ENCODE data around the gene LRRC8D.

The LRRC8D gene

DNA sequence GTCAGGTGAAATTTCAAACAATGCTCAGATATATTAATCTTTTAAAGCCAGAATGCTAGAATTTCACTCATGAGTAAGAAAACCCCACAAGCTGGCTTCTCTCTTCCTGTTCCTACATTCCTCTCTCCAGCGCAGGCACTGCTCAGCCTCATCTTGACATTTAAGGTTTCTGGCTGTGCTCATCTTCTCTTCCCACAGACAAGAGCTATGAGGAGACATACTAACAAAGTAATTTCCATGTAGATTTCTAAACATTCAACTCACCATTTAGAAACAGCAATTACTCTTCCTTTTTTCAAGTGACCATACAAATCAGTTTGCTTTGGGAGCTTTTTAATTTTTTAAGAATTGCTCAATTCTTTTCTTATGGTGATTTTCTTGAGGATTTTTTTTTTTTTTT, 7.8 kb upstream of the LRRC8D start:
- ATAC-seq (replicated peaks) (no peak), DNase-seq (no peak)
- Mint-ChIP-seq H3K4me1 (ENCODE audit: low read depth in 2 of 2) (peaks cover 1 to 4% of the 10 kb centered on the region in 2 donors), H3K9me3 (no peaks in the 10 kb centered on the region), H3K27ac (no peak overlapping the region), H3K27me3 (peaks cover 39 to 46% of the 10 kb centered on the region in 2 donors), H3K4me3 (no peak overlapping the region), H3K36me3 (ENCODE audit: insufficient read depth) (no peaks in the 10 kb centered on the region)

DNA sequence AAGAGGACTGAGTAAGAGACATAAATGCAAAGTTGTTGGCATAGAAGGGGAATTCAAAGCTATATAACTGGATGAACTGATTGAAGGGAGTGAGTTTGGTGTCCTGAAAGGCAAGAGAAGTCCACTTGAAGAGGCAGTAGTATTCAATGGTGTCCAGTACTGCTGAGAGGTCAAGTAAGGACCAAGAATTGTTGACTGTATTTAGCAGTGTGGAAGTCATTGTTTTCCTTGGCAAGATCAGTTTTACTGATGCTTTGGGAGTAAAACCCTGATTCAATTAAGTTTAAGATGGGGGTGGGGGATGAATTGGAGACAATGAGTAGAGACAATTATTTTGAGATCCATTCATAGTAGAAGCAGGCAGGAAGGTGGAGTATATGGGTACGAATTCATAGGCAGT, 5.8 kb upstream of the LRRC8D start:
- no peak for DNase-seq
- ATAC-seq (replicated peaks): no peak
- Mint-ChIP-seq H3K27me3 (peaks cover 30 to 37% of the 10 kb centered on the region in 2 donors), H3K36me3 (ENCODE audit: insufficient read depth) (peaks cover 6% of the 10 kb centered on the region), H3K4me3 (no peak overlapping the region), H3K9me3 (no peaks in the 10 kb centered on the region), H3K27ac (no peak overlapping the region), H3K4me1 (ENCODE audit: low read depth in 2 of 2) (peaks cover 5 to 14% of the 10 kb centered on the region in 2 donors)

DNA sequence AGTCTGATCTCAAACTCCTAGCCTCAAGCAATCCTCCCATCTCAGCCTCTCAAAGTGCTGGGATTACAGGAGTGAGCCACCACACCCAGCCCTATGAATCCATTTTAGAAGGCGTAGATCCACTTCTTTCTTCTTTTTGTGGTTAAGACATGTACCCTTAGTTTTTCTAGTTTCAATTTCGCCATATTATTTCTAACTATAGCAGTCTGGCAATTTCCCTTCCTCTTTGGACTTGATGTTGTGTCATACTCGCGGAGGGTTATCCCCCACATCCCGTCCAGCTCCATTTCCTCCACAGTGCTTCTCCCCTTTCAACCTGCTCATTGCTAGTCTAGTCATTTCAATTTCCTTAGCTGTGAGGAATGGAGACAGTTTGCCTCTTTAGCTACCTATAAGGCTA, 5.2 kb upstream of the LRRC8D start:
- Mint-ChIP-seq H3K27me3 (peaks cover 25 to 37% of the 10 kb centered on the region in 2 donors), H3K9me3 (no peaks in the 10 kb centered on the region), H3K4me3 (no peak overlapping the region), H3K36me3 (ENCODE audit: insufficient read depth) (peaks cover 11% of the 10 kb centered on the region), H3K27ac (no peak overlapping the region), H3K4me1 (ENCODE audit: low read depth in 2 of 2) (peaks cover 11 to 20% of the 10 kb centered on the region in 2 donors)
- no peak for DNase-seq
- no peak for ATAC-seq (replicated peaks)

DNA sequence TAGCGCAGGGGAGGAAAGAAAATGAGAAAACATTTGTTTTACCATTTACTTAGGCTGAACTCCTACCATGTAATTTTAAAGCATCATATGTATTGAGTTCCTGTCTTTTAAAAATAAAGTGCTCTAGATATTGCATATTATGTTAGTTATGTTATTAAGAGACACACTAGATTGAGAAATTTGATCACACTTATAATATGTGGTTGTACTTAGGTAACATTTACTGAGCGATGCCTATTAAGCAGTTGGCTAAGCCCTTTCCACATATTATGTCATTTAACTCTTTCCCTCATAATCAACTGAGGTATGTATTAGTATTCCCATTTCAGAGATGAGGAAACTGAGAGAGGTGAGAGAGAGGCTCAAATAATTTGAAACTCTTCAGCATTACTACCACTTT, 4.5 kb upstream of the LRRC8D start:
- Mint-ChIP-seq H3K36me3 (ENCODE audit: insufficient read depth) (peaks cover 13% of the 10 kb centered on the region), H3K4me3 (no peak overlapping the region)

DNA sequence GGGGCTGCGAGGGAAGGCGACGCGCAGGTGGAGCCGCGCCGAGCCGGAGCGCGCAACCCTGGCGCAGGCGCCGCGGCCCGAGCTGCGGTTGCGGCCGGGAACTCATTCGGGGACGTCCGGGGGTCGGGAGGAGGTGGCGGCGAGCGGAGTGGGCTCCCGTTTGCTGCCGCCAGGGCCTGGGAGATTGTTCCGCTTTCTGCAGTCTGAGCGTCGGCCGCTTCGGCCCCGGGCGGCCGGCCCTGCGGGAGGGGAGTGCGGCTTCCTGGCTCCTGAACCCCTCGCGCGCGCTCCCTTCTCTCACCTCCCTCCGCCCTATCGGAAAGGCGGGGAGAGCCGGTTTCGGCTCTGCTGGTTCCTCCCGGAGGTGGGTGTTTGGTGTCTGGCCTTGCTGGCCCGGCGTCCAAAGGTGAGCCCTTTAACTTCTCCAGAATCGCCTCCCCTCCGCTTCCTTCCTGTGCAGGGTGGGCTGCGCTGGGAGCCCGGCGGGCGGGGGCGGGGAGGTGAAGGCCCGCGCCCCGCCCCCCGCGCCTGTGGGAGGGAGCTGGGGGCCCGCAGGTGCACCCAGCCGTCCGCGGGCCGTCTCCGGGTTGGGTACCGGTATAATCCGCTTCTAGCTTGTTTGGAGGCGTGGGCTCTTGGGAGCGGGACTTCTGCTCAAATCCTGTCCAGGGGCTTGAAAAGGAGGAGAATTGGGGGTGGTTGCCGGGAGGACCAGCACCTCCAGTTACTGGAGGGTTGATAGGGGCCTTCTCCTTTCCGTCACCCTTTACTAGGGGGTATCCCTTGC, 683 bp downstream of the LRRC8D start:
- Mint-ChIP-seq H3K36me3 (ENCODE audit: insufficient read depth) (peaks cover 24% of the 10 kb centered on the region), H3K4me1 (ENCODE audit: low read depth in 2 of 2) (peaks cover 18 to 27% of the 10 kb centered on the region in 2 donors), H3K27ac (peak overlapping the region; percentile 17 to 87), H3K27me3 (no peaks in the 10 kb centered on the region), H3K9me3 (no peaks in the 10 kb centered on the region), H3K4me3 (peak overlapping the region; percentile 85 to 86)
- ATAC-seq (replicated peaks) (peak; percentile 69), DNase-seq (peak; percentile 52 to 62 (median 56))

More for the DNA sequence above, 4.5 kb upstream of the LRRC8D start:
- no peak overlapping the region for H3K27ac Mint-ChIP-seq
- peaks cover 25 to 36% of the 10 kb centered on the region in 2 donors for H3K27me3 Mint-ChIP-seq
- H3K4me1 Mint-ChIP-seq (ENCODE audit: low read depth in 2 of 2): peaks cover 12 to 21% of the 10 kb centered on the region in 2 donors
- DNase-seq (no peak), ATAC-seq (replicated peaks) (no peak)
- H3K9me3 Mint-ChIP-seq: no peaks in the 10 kb centered on the region

DNA sequence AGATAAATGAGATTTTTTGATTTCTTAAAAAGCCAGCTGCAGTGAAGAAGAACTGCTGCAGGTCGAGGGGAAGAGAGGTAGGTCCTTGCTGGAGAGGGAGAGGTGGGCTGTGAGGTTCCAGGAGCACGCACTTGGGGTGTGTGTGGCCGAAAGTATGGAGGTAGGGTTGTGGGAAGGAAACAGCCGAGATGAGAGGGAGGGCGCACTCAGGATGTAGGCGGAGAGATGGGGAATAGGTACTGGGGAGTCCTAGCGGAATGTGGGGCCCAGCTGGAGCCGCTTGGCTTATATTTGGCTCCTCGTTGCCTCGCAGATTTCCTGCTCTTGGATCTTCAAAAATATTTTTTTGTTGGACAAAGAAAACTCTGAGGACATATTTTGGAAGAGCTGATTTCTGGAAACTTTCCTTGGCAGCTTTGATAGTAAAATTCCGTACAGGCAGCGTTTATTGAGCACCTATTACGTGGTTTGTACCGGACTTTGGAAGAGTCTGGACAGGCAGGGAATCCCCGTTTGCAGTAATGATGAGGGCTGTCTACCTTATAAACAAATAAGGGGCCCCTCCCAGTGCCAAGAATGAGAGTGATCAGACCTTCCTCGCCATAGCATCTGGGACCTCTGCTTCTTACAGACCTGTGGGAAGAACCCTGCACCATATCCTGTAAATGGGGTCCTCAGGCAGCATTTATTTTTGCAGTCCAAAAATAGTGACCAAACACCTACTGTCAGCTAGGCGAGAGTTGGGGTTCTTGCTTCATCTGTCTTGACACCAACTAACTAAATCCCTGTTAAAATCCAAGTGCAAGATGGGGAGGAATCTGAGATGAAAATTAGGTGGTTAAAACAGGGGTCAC, 1.5 kb downstream of the LRRC8D start:
- H3K27me3 Mint-ChIP-seq: no peaks in the 10 kb centered on the region
- H3K27ac Mint-ChIP-seq: peak overlapping the region; percentile 17 to 87
- H3K9me3 Mint-ChIP-seq: no peaks in the 10 kb centered on the region
- H3K4me3 Mint-ChIP-seq: peak overlapping the region; percentile 85 to 86
- ATAC-seq (replicated peaks) (no peak), DNase-seq (no peak)
- peaks cover 18 to 27% of the 10 kb centered on the region in 2 donors for H3K4me1 Mint-ChIP-seq (ENCODE audit: low read depth in 2 of 2)
- H3K36me3 Mint-ChIP-seq (ENCODE audit: insufficient read depth): peaks cover 24% of the 10 kb centered on the region

DNA sequence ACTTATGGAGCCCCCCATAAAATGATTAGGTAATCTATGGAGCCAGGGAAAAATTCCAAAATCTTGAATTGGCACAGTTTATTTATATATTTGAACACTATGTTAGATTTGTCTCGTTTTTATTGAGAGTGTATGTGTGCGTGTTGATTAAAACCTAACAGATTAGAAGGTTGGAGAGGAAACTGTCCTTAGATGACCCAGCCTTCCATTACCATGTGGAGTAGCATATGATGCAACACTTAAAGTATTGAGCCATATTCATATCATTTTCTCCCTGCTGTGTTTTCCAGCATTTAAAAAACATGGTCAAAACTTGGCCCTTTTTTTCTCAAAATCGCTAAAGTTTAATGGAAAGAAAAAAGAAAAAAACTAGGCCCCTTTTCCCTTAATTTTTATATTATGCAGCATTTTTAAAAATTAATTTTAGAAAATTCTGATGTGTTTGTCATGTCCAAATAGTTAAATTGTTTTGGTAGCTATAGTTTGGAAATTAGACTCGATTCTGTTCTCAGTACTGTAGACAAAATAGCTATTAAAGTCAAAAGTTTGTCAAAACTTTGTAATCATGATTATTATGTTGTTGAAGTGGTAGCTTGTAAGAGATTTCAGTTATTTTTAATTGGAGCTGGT, 2.3 kb downstream of the LRRC8D start:
- no peak for ATAC-seq (replicated peaks)
- peaks cover 24% of the 10 kb centered on the region for H3K36me3 Mint-ChIP-seq (ENCODE audit: insufficient read depth)
- peaks cover 18 to 27% of the 10 kb centered on the region in 2 donors for H3K4me1 Mint-ChIP-seq (ENCODE audit: low read depth in 2 of 2)
- H3K27me3 Mint-ChIP-seq: no peaks in the 10 kb centered on the region
- DNase-seq: no peak
- H3K27ac Mint-ChIP-seq: peak overlapping the region in 1 of 2 donors; percentile 17
- no peaks in the 10 kb centered on the region for H3K9me3 Mint-ChIP-seq
- H3K4me3 Mint-ChIP-seq: no peak overlapping the region

DNA sequence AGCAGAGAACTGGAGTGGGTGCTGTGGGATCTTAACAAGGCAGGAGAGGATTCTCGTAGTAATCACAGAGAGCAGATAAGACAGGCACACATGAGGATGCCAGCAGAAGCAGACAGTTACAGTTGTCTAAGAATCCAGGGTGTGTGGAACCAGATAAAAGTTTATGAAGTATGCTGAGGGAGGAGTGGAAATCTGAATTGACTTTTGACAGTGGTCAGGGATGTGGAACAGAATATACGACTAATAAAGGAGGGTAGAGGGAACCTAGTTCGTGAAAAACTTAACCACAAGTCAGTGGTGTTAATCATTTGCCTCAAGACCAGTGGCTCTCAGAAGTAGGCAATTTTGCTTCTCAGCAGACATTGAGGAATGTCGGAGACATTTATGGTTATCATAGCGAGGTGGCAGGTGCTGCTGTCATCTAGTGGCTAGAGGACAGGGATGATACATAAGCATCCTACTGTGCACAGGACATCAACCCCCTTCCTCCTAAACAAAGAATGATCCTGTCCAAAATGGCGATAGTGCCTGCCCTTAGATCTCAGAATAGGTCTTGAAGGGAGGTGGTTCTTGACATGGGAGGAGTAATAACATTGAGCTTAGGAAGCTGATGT, 3.0 kb downstream of the LRRC8D start:
- H3K27me3 Mint-ChIP-seq: no peaks in the 10 kb centered on the region
- no peak for DNase-seq
- no peak for ATAC-seq (replicated peaks)
- peak overlapping the region in 1 of 2 donors; percentile 2 for H3K27ac Mint-ChIP-seq
- peaks cover 18 to 27% of the 10 kb centered on the region in 2 donors for H3K4me1 Mint-ChIP-seq (ENCODE audit: low read depth in 2 of 2)
- peaks cover 24% of the 10 kb centered on the region for H3K36me3 Mint-ChIP-seq (ENCODE audit: insufficient read depth)
- H3K4me3 Mint-ChIP-seq: no peak overlapping the region
- no peaks in the 10 kb centered on the region for H3K9me3 Mint-ChIP-seq

DNA sequence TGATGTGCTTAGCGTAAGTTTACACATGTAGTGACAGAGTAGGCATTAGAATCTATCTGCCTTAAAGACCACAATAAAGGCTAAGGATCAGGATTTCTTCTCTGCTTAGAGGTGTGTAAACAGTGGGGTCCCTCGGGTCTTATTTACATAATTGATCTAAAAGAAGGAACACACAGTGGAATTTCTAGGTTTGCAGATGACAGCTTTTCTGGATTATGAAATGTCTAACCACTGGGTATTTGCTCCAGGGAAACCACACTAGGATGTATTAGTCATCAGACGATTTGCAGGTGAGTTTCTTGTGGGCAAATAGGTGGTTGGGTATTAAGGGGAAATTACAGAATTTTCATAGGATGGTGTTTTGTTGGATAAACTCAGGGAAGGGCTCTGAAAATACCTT, 5.8 kb downstream of the LRRC8D start:
- Mint-ChIP-seq H3K36me3 (ENCODE audit: insufficient read depth) (peaks cover 9% of the 10 kb centered on the region), H3K4me1 (ENCODE audit: low read depth in 2 of 2) (peaks cover 8 to 10% of the 10 kb centered on the region in 2 donors), H3K27me3 (no peaks in the 10 kb centered on the region), H3K4me3 (no peak overlapping the region), H3K9me3 (no peaks in the 10 kb centered on the region), H3K27ac (no peak overlapping the region)
- ATAC-seq (replicated peaks) (no peak), DNase-seq (no peak)

DNA sequence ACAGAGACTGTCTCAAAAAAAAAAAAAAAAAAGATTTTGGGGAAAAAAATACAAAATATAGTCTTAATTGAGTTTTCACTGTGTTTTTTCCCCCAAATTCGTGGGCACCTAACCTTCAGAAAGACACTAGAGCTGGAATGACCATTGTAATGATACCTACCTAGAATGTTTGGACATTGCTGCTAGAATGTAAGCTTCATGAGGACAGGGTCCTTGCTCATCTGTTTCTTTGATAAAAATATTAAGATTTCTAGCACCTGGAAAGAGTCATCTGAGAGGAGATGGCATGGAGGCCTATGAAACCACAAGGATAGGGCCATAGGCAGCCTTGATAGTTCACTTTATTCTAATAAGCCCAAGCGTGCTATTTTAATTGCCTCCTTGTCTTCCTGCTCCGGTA, 6.5 kb downstream of the LRRC8D start:
- Mint-ChIP-seq H3K27me3 (no peaks in the 10 kb centered on the region), H3K36me3 (ENCODE audit: insufficient read depth) (peaks cover 2% of the 10 kb centered on the region), H3K4me1 (ENCODE audit: low read depth in 2 of 2) (peaks cover 4% of the 10 kb centered on the region in 2 donors), H3K9me3 (no peaks in the 10 kb centered on the region), H3K27ac (no peak overlapping the region), H3K4me3 (no peak overlapping the region)
- no peak for DNase-seq
- no peak for ATAC-seq (replicated peaks)

DNA sequence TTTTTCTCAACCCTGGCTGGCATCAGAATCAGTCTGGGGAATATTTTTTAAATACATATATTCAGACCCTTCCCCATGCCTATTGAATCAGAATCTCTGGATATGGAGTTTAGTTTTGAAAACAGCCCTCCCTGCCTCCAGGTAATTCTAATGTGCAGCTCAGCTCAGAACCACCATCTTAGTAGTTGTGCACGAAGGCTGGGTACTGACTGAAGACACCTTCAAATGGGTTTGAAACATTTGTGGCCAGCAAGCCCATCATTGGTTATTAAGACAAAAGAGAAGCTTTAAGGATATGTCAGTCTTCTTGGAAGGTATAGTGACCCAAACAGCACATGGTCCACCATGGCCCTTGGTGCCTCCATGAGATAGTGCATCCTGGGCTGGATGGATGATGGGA, 7.1 kb downstream of the LRRC8D start:
- Mint-ChIP-seq H3K36me3 (ENCODE audit: insufficient read depth) (no peaks in the 10 kb centered on the region), H3K4me1 (ENCODE audit: low read depth in 2 of 2) (peaks cover 4% of the 10 kb centered on the region in 2 donors), H3K9me3 (no peaks in the 10 kb centered on the region), H3K27me3 (no peaks in the 10 kb centered on the region), H3K4me3 (no peak overlapping the region), H3K27ac (no peak overlapping the region)
- ATAC-seq (replicated peaks) (no peak), DNase-seq (no peak)

DNA sequence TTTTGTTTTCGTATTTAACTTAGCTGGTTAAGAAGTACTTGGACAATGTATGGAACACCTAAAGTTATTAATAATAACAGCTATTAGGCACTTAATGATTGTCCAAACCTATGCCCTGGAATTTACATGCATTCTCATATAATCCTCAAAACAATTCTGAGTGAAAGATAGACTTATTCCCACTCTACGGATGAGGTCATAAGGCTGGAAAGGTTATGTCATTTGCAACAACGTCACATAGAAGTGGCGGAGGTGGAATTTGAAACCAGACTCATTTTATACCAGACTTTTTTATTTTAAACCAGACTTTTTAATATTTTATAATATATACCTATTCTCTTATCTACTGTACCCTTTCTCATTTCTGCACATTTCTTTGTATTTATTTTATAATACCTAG, 8.4 kb downstream of the LRRC8D start:
- Mint-ChIP-seq H3K36me3 (ENCODE audit: insufficient read depth) (no peaks in the 10 kb centered on the region), H3K9me3 (no peaks in the 10 kb centered on the region), H3K27me3 (no peaks in the 10 kb centered on the region), H3K4me3 (no peak overlapping the region), H3K27ac (no peak overlapping the region), H3K4me1 (ENCODE audit: low read depth in 2 of 2) (no peaks in the 10 kb centered on the region)
- no peak for DNase-seq
- ATAC-seq (replicated peaks): no peak

DNA sequence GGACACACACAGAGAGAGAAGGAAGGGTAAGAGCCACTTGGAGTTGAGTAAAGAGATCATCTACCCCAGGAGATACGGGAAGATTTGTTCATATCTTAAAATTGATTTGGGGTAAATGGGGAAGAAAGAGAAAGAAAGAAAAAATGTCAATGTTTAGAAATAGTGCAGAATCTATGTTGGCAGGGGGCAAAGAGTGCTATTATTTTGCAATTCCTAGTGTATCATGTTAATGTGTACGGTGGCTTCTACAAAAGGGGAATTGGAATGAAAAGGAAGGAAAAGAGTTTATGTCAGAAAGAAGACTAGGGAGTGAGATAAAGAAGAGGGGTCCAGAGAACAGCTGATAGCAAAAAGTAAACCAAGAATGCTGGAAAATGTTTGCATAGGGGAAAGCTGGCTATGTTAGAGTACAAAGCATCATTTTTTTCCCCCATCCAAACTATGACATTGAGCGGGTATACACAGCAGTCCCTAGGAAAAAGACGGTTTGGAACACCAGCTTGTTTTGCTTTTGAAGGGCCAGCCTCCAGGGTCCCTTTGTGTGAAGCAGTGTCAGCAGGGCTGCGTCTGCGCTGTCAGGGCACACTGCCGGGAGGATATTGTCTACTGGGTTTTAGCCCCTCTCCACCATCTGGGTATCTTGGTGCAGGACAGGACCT, 10.8 kb downstream of the LRRC8D start:
- Mint-ChIP-seq H3K27ac (no peak overlapping the region), H3K36me3 (ENCODE audit: insufficient read depth) (no peaks in the 10 kb centered on the region), H3K4me3 (no peak overlapping the region), H3K4me1 (ENCODE audit: low read depth in 2 of 2) (peaks cover 0 to 3% of the 10 kb centered on the region in 2 donors), H3K27me3 (no peaks in the 10 kb centered on the region), H3K9me3 (no peaks in the 10 kb centered on the region)
- DNase-seq (no peak), ATAC-seq (replicated peaks) (no peak)

Data from effector memory CD8-positive, alpha-beta T cell (primary cell).